ENCODE results near the gene RAPGEF2.
"Not testable (repeated sequence)": the region's sequence is repeated elsewhere in the genome, so short reads cannot be mapped to it uniquely, and the experiment has no call there.

RAPGEF2 gene

DNA sequence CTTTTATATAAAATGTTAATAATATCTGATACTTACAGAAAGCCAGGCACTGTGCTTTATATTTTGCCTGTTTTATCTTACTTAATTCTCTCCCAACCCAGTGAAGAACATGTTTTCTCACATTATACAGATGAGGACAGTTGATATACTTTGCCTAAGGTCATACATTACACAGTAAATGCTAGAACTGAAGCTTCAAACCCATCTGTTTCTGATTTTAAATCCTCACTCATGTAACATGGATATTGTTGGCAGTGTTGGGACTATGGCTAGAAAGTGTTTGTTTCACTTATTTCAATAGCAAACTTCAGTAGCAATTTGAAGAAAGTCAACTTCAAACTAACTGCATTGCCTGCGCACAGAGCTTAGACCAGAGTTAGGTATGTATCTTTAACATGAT lies 57.4 kb downstream of the RAPGEF2 start:
- in situ Hi-C loops (cut with HindIII; ENCODE audit: low sequenced_read_pairs): no loop called here

DNA sequence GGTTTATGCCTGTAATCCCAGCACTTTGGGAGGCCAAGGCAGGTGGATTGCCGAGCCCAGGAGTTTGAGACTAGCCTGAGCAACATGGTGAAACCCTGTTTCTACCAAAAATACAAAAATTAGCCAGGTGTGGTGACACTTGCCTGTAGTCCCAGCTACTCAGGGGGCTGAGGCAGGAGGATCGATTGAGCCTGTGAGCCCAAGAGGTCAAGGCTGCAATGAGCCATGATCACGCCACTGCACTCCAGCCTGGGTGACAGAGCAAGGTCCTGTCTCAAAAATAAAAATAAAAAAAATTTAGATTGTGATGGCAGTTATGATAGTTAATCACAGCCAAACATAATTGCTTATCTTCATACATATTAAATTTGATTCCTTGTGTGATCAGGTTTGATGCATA lies 58.6 kb downstream of the RAPGEF2 start:
- in situ Hi-C loops (cut with HindIII; ENCODE audit: low sequenced_read_pairs): not testable (repeated sequence)

- in situ Hi-C loops (cut with HindIII; ENCODE audit: low sequenced_read_pairs): no loop called here
These were observed 59.7 kb downstream of the RAPGEF2 start for GRCh38 chr4:159162576-159162975.

GRCh38 chr4:159163521-159163920 lies 60.6 kb downstream of the RAPGEF2 start:
- in situ Hi-C loops (cut with HindIII; ENCODE audit: low sequenced_read_pairs): no loop called here

GRCh38 chr4:159169404-159170302 lies 66.8 kb downstream of the RAPGEF2 start:
- in situ Hi-C loops (cut with HindIII; ENCODE audit: low sequenced_read_pairs): no loop called here

- in situ Hi-C loops (cut with HindIII; ENCODE audit: low sequenced_read_pairs): no loop called here
These were observed 68.4 kb downstream of the RAPGEF2 start for GRCh38 chr4:159171287-159171686.

DNA sequence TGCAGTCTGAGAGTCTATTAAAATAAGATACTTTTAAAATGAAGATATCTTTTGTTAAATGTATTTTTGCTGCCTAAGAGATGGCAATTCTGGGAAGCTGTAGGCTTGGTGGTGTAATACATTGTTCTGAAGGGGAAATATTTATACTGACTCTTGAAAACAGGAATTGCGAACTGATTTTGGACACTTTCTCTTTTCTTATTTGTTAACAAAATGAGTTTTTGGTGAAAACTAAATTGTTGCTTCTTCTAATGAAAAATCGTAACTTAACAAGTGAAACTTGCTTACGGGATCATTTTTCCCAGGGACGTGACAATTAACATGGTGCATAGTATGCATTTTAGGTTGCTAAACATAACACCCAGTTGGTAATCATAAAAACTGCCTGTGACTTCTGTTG lies 71.0 kb downstream of the RAPGEF2 start:
- in situ Hi-C loops (cut with HindIII; ENCODE audit: low sequenced_read_pairs): no loop called here

- in situ Hi-C loops (cut with HindIII; ENCODE audit: low sequenced_read_pairs): loop anchor here (25.0 kb wide), 2 partner anchors 312 to 462 kb away; partner anchors contain the start of gene PPID
These were observed 71.8 kb downstream of the RAPGEF2 start for GRCh38 chr4:159174645-159175084.

GRCh38 chr4:159175085-159175988 lies 72.5 kb downstream of the RAPGEF2 start:
- in situ Hi-C loops (cut with HindIII; ENCODE audit: low sequenced_read_pairs): loop anchor here (25.0 kb wide), 2 partner anchors 313 to 463 kb away; partner anchors contain the start of gene PPID

- in situ Hi-C loops (cut with HindIII; ENCODE audit: low sequenced_read_pairs): loop anchor here (25.0 kb wide), 2 partner anchors 314 to 464 kb away; partner anchors contain the start of gene PPID
These were observed 73.1 kb downstream of the RAPGEF2 start for GRCh38 chr4:159175989-159176375.

DNA sequence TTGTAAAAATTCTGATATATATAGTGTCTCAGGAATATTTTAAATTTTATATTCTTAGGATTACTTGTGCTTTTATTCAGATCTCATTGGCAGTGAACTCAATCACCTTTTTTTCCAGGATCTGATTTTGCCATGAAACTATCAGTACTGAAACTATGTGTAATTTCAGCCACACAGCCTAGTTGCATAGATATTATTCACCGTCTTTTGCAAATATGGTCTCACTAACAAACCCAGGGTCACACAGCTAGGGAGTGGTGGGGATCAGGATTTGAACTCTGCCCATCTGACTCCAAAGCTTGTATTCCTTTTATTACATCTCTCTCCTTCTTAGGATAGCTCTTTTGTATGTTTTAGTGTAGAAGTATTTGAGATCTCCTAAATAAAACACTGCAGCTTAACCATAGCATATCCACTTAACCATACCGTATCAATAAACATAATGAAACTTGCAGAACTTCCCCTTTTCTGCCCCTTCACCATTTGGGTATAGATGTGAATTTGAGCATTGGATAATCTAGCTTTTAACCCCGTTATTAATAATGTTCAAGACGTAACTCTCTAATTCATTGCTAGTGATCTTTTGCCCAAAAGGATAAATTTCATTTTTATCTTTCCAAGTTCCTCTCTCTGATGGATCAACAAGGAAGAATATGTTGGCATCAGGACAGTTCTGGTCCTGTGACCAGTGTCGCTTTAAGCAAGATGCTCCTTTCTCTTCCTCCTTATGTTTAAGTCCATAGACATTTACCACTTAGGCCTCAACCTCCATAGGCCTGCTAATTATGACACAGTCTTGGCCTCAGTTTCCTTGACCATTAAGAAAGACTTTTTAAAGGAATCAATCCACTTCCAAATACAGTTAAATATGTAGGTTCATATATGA lies 74.6 kb downstream of the RAPGEF2 start:
- in situ Hi-C loops (cut with HindIII; ENCODE audit: low sequenced_read_pairs): loop anchor here (25.0 kb wide), 2 partner anchors 315 to 465 kb away; partner anchors contain the start of gene PPID

DNA sequence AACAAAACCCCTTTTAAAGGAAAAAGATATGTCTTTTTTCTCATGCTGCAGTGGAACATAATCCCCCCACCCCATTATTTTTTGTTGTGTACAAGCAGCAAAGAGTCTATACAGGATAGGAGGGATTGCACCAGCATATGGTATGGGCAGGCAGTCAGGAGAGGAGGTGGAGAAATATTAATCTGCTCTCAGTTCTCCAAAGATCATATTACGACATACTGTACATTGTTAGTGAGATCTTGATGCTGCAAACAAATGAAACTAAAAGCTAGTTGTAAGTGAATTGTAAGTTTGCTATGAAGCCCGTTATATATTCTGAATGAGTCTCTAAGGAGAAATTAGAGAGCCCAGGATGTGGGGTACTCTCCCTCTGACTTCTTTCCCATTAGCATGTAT lies 75.3 kb downstream of the RAPGEF2 start:
- in situ Hi-C loops (cut with HindIII; ENCODE audit: low sequenced_read_pairs): loop anchor here (25.0 kb wide), 2 partner anchors 316 to 466 kb away; partner anchors contain the start of gene PPID

DNA sequence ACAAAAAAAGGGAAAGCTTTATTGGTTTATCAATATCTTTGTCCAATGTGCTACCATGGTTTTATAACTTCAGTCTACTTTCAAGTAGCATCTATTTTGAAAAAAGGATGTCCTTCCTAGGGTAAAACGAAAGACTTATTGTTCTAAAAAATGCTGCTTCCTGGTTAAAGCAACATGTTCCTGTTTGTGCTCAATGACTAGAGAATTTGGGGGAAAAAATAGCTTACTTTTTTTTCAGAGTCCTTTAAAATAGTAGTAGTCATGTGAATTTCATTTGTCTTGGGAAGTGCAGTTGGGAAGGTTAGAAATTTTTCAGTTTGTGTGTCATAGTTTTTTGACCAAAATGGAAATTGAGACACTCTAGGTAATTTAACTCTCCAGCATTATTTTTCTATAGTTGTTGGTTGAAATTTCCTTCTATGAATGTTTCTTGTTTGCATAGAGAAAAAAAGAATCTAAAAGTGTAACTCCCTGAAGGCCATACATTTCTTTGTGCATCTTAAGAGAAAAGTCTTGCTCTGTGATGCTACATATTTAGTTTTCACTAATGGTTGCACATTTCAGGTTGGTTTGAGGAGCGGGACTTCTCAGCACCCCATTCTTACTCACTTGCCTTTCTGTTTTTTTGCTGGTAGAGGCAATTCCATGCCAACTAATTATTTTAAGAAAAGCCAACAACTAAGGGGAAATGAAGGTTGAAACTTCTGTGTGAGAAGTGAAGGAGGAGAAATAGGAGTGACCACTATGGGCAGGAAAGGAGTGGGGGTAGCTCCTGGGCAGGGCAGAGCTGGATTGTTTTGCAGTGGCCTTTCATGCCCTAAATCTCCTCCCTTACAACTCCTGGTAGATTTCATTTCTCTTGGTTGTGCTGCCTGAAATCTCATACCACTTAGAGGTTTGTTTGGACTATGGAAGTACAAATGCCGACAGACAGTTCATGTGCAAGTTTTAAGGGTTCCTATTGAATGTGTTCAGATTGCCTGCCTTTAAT lies 76.4 kb downstream of the RAPGEF2 start:
- in situ Hi-C loops (cut with HindIII; ENCODE audit: low sequenced_read_pairs): loop anchor here (25.0 kb wide), 2 partner anchors 317 to 467 kb away; partner anchors contain the start of gene PPID

GRCh38 chr4:159183885-159184605 lies 81.2 kb downstream of the RAPGEF2 start:
- in situ Hi-C loops (cut with HindIII; ENCODE audit: low sequenced_read_pairs): loop anchor here (25.0 kb wide), 2 partner anchors 322 to 472 kb away; partner anchors contain the start of gene PPID

DNA sequence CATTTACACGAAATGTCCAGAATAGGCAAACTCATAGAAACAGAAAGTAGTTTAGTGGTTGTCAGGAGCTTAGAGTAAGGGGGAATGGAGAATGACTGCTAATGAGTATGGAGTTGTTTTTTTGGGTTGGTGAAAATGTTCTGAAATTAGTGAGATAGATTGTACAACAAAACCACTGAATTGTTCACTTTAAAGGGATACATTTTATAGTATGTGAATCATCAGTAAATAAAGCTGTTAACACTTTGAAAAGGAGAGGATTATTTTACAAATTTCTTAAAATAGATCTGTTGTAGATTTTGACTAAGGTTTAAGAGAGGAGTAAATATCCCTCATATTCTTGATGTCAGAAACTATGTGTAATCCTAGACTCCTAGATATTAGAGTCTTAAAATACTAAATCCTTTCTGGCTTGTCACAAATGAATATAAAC lies 82.7 kb downstream of the RAPGEF2 start:
- in situ Hi-C loops (cut with HindIII; ENCODE audit: low sequenced_read_pairs): loop anchor here (25.0 kb wide), 2 partner anchors 323 to 473 kb away; partner anchors contain the start of gene PPID

- in situ Hi-C loops (cut with HindIII; ENCODE audit: low sequenced_read_pairs): loop anchor here (25.0 kb wide), 2 partner anchors 326 to 476 kb away; partner anchors contain the start of gene PPID
These were observed 85.8 kb downstream of the RAPGEF2 start for GRCh38 chr4:159188646-159189045.

GRCh38 chr4:159190651-159191050 lies 87.8 kb downstream of the RAPGEF2 start:
- in situ Hi-C loops (cut with HindIII; ENCODE audit: low sequenced_read_pairs): loop anchor here (25.0 kb wide), 2 partner anchors 328 to 478 kb away; partner anchors contain the start of gene PPID

DNA sequence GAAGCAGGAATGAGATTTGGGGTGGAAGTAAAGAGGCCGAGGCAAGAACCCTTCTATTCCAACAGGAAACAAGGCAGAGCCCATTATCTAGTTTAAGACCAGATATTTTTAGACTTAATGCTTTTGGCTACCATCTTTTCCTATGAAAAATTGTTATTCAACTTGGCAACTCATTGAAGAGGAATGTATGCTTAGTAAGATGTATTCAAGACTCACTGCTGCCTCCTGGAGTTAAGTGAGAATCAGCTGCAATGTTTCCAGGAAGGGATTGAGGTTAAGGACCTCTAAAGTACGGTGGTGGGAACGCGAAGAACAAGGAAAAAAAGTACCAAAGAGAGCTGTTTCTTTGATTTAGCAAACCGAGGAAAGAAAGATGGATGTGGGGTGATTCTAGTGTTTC lies 89.1 kb downstream of the RAPGEF2 start:
- in situ Hi-C loops (cut with HindIII; ENCODE audit: low sequenced_read_pairs): loop anchor here (25.0 kb wide), 2 partner anchors 330 to 480 kb away; partner anchors contain the start of gene PPID
